Astrocyte of the cerebellum (primary cell): ENCODE results near the gene BCAS1.

Experiments
- DNase-seq: peaks from one replicate; pipeline ENCODE4 v3.0.0-alpha.2; 2011; ENCODE audit warnings: low read depth
- H3K4me3 ChIP-seq: 2 replicates; pipeline ENCODE4 v1.5.1; 2011; ENCODE audit warnings: mild to moderate bottlenecking, low read depth, low read length, moderate library complexity
- in situ Hi-C: cut with HindIII; loops from 2 replicates; pipeline ENCODE4 v1.10.0; 2017; ENCODE audit warnings: low sequenced_read_pairs
- TF ChIP-seq, protein P1 (sequence below): IDR thresholded peaks from 2 replicates; pipeline ENCODE4 v1.5.1; 2012; ENCODE audit warnings: low read length, low read depth, moderate library complexity, mild to moderate bottlenecking; ENCODE audit errors: missing control alignments

The BCAS1 gene

DNA sequence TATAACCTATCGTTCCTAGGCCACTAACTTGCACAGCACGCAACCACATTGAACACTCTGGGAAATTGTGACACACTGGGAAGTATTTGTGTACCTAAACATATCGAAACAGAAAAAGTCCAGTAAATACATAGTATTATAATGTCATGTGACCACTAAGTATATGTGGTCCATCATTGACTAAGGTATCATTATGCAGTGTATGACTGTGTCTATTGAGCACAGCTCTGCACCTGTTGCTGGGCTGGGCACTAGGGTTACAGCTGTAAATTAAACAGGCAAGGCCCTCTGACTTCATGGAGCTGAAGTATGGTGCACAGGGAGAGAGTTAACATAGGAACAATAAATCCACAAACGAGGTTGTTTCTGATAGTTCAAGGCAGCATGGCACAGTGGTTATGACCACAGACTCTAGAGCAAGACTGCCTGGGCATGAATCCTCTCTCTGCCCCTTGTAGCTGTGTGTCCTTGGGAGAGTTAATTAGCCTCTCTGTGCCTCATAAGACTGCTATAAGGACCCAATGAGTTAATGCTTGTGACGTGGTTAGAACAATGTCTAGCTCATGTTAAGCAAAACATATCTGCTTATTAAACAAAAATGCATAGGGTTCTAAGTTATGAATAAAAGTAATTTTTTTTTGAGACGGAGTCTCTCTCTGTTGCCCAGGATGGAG is 10.6 kb downstream of the BCAS1 start:
- no peak overlapping the region for H3K4me3 ChIP-seq
- in situ Hi-C loops: loop anchor here (10.0 kb wide), 1 partner anchor 395 kb away; no protein-coding TSS in a partner anchor
- TF ChIP-seq, protein P1, sequence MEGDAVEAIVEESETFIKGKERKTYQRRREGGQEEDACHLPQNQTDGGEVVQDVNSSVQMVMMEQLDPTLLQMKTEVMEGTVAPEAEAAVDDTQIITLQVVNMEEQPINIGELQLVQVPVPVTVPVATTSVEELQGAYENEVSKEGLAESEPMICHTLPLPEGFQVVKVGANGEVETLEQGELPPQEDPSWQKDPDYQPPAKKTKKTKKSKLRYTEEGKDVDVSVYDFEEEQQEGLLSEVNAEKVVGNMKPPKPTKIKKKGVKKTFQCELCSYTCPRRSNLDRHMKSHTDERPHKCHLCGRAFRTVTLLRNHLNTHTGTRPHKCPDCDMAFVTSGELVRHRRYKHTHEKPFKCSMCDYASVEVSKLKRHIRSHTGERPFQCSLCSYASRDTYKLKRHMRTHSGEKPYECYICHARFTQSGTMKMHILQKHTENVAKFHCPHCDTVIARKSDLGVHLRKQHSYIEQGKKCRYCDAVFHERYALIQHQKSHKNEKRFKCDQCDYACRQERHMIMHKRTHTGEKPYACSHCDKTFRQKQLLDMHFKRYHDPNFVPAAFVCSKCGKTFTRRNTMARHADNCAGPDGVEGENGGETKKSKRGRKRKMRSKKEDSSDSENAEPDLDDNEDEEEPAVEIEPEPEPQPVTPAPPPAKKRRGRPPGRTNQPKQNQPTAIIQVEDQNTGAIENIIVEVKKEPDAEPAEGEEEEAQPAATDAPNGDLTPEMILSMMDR: no peak
- no peak for DNase-seq

DNA sequence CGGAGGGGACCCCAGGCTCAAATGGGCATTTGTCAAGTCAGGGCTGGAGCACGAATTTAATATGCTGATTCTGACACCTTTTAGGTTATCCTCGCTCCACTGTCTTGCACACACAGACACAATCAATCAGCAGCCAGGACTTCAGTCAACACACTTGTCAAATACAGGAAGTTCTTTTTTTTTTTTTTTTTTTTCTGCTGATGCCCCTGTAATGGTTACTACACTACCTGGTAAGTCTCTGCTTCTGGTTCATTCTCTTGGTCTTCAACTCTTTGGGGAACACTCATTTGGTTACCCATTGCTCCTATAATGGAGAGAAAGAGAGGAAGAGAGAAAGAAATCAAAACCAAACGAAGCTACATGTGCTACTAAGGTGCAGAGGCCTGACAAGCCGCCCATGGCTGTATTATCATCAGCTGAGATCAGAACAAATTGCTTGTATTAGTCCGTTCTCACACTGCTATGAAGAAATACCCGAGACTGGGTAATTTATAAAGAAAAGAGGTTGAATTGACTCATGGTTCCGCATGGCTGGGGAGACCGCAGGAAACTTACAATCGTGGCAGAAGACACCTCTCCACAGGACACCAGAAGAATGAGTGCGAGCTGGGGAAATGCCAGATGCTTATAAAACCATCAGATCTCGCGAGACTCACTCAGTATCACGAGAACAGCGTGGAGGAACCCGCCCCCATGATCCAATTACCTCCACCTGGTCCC is 11.8 kb downstream of the BCAS1 start:
- no peak overlapping the region for H3K4me3 ChIP-seq
- DNase-seq: no peak
- TF ChIP-seq, protein P1: no peak
- in situ Hi-C loops: no loop called here

DNA sequence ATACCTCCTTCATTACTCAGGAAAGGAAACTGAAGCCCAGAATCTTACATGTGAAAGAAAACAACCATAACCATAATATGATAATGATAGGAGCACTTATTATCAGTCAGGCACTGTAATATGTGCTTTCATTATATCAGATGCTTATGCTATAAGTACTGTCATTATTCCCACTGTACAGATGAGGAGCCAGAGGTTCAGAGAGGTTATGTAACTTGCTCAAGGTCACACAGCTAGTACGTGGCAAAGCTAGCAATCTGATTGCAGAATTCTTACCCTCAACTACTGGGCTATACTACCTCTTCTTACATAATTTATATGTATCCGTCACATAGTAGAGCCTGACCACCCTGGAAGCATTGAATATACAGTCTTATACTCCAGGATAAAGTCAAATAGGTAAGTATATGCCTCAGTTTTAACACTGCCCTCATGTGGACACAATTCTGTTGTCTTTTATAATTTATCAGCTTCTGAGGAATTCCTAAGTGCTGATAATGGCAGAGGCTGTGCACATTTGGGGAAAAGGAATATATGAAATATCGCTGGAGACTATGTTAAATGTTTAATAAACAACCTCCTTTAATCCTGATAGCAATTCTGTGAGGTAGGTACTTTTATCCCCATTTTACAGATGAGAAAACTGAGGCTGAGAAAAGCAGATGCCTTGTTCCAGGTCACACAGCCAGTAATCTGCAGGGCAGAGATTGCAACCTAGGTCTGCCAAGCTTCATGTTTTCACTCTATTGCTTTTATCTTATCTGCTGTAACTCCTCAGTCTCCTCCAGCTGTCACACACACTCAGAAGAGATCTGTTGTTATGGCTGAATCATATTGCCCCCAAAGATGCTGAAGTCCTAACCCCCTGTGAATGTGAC is 13.4 kb downstream of the BCAS1 start:
- in situ Hi-C loops: no loop called here
- TF ChIP-seq, protein P1: no peak
- no peak overlapping the region for H3K4me3 ChIP-seq
- DNase-seq: no peak

DNA sequence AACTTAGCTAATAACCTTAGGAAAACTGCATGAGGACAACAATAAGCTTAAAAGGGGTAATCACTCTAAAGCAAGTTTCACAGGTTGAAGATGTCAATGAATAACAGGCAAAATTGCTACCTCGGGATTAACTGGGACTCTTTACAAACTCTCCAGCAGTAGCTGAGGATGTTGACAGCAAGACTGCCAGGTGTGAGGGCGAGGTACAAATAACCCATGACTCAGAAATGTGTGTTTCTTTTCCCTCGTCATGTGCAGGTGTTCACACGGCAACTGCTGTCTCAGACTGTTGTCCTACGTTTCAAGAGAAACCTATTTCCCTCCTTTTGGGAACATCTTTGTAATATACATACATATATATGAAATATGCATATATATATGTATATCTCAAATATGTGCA is 15.9 kb downstream of the BCAS1 start:
- DNase-seq: no peak
- no peak overlapping the region for H3K4me3 ChIP-seq
- in situ Hi-C loops: no loop called here
- TF ChIP-seq, protein P1: no peak

DNA sequence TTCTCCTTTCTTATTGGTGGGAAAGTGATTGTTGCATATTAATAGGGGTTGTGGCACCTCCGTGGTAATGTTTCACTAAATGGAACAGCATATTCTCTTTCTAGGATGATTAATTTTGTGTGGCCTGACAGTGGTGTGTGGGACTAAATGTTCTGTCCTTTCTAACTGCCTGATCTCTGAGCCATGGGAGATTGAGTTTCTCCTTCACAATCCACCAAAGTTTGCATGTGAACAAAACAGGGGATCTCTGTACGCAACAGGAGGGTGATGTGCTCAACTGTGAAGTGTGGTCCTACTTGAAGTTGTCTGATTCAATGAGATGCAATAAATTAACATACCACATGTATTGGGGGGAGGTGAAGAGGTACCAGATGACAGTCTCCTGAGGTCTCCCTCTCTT is 19.3 kb downstream of the BCAS1 start:
- TF ChIP-seq, protein P1: no peak
- H3K4me3 ChIP-seq: no peak overlapping the region
- DNase-seq: no peak
- in situ Hi-C loops: no loop called here

DNA sequence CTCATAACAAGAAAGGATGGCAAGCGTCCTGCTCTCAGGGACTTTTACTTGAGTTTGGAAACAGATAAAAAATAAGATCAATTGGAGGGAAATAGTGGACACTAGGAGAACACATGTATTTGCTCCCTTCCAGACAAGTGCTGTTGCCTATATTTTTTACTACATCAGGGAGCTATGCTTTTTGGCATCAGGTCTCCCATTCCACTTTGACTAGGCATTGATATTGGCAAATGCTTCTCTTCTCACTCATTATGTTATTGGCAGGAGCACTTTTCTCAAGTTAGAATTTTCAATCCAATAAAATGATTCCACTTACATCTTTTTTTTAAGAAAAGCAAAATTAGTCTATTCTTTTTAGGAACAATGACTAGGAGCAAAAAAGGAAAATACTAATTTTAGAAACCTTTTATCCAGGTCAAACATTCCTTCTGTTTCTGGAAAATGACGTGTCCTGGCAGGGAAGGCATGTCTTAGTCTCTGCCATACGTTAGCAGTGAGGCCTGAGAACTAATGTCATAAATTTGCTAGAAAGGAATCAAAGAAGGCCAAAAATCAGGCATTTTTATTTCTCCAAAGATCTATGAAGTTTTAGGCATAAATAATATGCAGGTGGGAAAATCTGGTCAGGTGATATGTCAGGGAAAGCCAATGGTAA is 21.4 kb downstream of the BCAS1 start:
- H3K4me3 ChIP-seq: no peak overlapping the region
- in situ Hi-C loops: no loop called here

More for the DNA sequence above, 21.4 kb downstream of the BCAS1 start:
- TF ChIP-seq, protein P1: no peak
- DNase-seq: no peak
